Measurements from ENCODE around the gene NDFIP1.
"Not testable (repeated sequence)": the region's sequence is repeated elsewhere in the genome, so short reads cannot be mapped to it uniquely, and the experiment has no call there.

NDFIP1 gene, protein sequence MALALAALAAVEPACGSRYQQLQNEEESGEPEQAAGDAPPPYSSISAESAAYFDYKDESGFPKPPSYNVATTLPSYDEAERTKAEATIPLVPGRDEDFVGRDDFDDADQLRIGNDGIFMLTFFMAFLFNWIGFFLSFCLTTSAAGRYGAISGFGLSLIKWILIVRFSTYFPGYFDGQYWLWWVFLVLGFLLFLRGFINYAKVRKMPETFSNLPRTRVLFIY

DNA sequence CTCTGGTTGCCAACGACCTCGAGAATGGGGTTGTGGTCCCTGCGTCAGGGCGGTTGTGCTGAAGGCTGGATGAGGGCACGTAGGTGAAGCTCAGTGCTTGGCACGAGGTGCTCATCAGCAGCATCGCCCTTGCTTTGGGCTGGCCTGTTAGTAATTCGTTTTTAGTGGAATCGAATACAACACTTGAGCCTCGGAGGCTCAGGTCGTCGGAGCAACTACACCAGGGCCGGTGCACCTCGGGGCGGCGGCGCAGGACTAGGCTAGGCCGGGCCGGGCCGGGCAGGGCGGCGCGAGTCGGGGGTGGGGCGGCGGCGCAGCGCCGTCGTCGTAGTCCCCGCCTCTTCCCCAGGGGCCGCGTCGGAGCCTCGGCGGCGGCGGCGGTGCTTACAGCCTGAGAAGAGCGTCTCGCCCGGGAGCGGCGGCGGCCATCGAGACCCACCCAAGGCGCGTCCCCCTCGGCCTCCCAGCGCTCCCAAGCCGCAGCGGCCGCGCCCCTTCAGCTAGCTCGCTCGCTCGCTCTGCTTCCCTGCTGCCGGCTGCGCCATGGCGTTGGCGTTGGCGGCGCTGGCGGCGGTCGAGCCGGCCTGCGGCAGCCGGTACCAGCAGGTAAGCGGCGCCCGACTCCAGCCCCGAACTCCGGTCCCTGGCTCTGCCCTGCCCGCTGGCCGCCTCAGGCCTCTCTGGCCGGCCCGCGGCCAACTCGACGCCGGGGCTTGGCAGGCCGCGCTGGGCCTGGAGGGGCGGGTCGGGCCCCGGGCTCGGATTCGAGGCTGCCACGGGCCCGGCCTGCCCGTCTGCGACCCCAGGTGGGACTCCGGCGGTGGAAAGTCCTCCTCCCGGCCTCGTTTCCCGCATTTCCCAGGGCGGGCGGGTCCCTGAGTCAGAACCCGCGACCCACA, at the start of gene NDFIP1:
NDFIP1 (plus strand) TSS at position 348 of the 899 bp plus-strand sequence; CDS start at position 544, 196 bp downstream.
- no peak for DNase-seq (ENCODE audit: low read depth)

DNA sequence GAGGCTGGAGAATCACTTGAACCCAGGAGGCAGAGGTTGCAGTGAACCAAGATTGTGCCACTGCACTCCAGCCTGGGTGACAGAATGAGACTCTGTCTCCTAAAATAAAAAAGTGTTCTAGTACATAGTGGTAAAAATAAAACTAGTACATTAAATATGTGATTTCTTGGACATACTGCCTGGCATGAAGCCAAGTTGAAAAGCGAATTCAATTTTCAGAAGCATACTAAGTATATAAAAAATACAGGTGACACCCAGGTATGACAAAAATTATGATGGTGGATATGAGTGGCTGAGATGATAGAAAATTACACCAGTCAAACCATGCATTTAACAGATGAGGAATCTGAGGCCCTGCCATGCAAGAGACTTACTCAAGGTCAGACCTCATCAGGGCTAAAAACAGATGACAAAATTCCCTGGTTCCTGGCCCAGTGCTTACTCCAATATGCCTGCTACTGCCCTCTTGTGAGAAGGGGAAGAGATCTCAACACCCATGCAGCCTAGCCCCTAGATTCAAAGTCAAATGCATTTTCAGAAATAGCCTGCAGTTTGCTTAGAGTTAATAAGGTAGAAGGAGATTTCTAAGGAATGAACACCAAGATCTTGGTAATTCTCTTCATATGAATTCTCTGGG, 49.2 kb upstream of the NDFIP1 start:
- peak; percentile 46 for DNase-seq (ENCODE audit: low read depth)

DNA sequence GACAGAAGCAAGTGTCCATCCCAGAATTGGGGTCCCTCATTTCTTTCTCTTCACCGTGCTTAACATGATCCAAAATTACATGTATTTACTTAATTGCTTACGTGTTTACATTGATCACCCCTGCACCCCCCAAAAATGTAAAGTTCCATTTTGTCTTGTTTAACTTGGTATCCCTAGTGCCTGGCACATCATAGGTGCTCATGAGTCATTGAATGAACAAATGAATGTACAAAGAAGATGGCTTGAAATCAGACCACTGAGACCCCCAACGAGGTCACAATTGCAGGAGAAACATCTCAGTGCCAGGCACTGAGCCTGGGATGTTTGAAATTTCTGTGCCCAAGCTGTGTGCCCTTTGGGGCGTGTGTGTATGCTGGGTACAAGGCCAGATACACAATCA, 45.2 kb upstream of the NDFIP1 start:
- no peak for DNase-seq (ENCODE audit: low read depth)

DNA sequence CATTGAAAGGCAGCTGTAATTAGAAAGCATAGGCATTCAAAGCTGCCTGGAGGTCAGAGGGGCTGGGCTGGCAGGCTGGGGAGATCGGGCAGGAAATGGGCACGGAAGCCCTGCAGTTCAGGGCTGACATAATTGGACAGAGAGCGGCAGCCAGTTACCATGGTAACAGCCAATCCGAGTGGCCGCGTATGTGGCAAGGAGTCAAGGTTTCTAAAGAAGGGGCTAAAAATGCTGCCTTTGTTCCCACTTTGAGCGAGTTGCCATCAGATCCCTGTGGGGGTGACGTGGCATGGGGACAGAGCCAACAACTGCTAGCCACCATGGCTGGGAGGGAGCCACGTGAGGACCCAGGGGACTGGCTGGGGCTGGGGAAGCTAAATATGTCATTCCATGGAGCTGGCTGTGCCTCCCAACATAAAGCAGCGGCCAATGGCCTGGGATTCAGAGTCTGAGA, 44.7 kb upstream of the NDFIP1 start:
- DNase-seq (ENCODE audit: low read depth) = peak; percentile 17

DNA sequence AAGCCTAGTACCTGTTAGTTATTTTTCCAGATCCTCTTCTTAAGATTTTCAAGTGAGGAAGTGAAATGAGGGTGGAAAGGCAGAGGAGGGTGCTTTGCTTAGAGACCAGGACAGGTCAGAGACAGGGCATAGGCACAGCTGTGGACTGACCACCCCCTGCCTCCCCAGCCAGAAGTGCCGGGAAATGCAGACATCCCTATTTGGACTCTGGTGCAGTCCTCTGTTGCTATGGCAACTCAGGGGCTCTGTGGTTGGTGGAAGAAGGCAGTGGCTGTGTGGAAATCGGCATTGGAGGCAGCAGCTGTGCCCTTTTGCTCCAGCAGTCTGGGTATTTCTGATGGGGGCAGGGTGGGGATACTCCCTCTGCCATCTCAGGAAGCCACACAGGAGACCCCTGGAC, 43.3 kb upstream of the NDFIP1 start:
- no peak for DNase-seq (ENCODE audit: low read depth)

DNA sequence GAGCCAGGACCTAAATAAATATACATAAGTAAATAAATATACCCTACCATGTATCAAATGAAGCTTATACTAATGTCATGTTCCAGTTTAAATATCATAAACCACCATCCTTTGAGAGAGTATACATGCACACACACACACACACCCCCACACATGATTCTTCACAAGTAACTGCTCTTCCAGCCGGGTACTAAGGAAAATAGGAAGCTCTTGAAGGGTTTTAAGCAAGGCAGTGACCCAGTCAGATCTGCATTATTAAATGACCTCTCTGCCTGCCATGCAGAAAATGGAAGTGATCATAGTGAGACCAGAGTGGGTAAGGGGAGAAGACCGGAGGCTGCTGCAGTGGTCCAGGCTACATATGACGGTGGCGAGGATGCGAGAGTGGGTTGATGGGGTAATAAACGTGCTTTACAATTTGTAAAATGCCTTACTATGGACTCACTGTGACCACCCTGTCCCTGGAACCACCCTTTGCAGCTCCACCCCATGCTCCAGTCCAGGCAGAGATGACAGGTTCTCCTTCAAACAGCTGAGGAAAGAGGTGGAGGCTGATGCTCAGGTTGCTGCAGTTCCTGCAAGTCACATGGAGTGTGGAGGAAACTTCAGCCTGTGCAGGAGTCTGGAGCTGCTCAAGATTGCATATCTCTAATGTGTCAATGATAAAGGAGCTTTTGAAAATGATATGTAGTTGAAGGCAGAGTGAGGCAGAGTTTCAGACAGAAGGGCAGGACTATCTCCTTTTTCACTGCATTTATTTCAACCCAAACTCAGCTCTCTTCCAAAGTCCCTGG, 38.8 kb upstream of the NDFIP1 start:
- no peak for DNase-seq (ENCODE audit: low read depth)

DNA sequence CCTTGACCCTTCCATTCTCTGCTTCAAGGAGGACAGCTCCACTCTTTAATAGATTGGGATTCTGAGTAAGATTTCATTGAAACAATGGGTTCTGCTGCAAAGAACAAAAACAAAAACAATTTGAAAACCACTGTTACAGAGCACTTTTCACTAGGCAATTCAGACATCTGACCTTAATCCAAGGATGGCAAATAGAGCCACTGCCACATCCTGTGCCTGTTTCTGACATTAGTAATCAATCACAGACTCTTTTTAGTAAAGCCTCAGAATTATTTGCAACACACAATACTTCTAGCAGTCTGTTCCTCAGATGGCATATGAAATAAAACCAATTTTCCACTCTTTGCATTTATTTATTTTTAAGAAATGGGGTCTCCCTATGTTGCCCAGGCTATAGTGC, 37.8 kb upstream of the NDFIP1 start:
- DNase-seq (ENCODE audit: low read depth) = no peak

DNA sequence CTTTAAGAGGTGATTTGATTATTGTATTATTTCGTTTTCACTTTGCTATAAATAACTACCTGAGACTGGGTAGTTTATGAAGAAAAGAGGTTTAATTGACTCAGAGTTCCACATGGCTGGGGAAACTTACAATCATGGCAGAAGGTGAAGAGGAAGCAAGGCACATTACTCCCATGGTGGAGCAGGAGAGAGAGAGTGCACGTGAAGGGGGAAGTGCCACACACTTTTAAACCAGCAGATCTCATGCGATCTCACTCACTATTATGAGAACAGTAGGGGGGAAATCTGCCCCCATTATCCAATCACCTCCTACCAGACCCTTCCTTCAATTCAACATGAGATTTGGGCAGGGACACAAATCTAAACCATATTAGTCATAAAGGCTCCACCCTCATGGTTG, 36.1 kb upstream of the NDFIP1 start:
- no peak for DNase-seq (ENCODE audit: low read depth)

DNA sequence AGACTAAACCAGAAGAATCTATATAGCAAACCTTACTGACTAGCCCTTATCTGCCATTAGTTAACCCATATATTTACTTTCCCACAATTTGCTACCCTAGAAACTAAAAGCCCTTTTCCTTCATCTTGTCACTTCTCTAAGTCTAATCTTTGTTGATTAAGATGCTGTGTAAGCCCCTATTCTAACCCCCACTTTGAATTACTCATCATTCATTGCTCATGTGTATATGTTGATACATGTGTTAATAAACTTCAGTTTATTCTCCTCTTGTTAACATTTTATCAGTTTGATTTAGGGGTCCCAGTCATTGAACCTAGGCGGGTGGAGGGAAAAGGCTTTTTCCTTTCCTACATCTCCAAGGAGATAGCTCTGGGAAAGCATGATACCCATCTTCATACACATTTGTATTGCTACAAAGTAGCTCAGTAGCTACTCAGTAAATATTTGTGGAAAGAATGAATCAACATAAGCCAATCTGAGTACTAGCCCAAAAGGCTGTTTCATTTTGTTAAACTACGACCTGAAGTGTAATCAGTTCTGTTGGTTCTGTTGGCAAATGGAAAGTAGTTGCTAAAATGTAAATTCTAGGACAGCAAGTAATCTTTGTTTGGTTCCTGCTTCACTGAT, 35.1 kb upstream of the NDFIP1 start:
- no peak for DNase-seq (ENCODE audit: low read depth)

DNA sequence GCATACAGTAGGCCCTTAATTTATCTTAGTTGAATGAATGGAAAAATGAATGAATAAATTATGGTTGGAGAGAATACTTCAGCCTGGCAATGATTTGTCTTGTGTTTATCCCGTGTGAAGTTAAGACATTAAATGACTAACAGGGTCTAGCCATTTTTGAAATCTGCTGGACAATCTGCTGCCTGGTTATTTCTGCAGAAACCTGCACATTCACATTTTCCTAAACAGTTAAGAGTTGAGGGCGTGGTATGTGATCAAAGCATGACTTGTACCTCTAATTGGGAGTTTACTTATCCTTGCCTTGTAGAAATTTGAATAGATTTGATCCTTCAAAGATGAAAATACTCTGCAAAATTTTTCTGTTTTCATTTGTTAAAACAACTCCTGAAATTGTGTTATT, 34.6 kb upstream of the NDFIP1 start:
- no peak for DNase-seq (ENCODE audit: low read depth)

DNA sequence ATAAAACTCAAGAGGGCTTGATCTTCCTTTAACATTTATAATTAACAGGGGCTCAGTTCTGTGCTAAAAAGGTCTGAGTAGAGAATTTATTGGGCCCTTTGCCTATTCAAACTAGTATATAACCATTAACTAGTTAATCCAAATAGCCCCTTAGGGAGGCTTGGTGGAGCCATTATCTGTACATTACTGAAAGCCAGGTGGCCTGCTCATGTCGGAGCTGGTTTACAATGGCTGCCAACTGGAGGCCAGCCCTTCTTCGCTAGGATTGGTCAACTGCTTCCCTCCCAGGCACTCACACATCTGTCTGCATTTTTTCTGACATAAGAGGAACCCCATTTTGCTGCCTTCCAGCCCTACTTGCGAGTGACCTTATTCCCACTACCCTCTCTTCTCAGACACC, 30.4 kb upstream of the NDFIP1 start:
- DNase-seq (ENCODE audit: low read depth) = no peak

DNA sequence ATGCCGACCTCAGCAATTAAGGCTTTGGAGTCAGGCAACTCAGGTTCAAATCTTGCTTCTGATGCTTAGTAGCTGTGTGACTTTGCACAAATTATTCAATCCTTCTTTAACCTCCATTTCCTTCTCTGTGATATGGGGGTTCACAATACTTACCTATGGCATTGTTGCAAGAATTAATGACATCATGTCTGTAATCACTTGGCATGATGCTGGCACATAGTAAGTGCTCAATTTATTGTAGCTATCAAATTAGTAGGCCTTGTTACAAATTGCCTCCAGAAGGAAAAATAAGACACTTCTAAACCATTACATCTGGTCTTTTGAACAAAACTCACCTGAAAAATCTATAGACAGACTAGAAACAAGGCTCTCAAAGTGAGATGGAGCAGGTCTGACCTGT, 29.9 kb upstream of the NDFIP1 start:
- no peak for DNase-seq (ENCODE audit: low read depth)

DNA sequence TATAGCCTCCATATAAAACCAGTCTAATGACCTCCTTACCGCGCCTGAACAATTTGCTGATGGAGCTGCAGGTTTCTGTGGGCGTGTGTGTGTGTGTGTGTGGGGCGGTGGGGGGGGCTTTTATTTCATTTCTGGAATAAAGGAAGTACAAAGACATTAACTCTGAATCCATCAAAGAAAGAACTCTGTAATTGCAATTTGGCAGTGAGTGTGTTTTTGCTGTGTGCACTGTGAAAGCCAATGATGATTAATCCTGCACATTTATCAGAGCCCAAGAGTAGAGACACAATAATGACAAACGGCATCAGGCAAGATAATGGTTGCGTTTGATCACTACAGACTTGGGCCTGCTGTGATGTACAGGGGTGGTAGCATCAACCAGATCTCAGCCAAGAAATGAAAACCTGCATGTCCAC, 29.3 kb upstream of the NDFIP1 start:
- no peak for DNase-seq (ENCODE audit: low read depth)

DNA sequence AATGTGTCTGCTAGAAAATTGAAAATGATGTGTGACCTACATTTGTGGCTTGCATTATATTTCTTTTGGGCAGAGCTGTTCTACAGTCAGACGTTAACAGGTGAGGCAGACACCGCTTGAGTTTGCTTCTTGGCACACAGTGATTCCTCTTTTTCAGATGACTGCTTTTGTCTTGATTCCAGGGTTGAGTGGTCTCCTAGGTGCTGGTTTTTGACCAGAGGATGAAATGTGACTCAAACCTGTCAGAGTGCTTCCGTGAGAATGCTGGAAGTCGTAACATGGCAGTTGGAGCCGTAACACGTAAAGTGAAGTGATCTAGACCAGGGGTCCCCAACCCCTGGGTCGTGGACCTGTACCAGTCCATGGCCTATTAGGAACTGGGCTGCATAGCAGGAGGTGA, 28.3 kb upstream of the NDFIP1 start:
- no peak for DNase-seq (ENCODE audit: low read depth)

DNA sequence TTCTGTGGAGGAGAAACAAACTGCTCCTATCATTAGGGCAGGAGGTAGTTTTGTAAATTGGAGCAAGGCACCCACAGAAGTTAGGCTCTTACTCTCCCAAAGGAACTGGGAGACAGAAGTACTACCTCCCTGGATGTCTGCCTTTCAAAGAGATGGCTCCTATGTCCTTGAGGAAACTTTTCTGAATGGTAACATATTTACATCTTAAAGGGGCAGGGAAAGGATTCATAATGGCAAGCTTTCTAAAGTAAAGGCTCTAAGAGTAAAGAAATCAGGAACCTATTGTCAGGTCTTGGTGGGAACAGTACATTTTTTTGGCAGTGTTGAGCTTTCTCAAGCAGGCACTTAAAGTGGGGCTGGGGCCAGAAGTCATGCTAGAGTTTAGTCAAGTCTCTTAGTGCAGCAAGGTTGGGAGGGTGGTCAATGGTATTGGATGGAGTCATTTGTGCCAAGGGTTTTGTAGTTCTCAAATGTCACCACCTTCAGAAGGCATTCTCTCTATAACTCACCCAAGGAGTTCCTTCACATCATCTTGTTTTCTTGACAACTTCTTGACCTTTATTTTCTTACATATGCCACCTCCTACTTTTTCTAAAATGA, 26.3 kb upstream of the NDFIP1 start:
- DNase-seq (ENCODE audit: low read depth) = no peak

DNA sequence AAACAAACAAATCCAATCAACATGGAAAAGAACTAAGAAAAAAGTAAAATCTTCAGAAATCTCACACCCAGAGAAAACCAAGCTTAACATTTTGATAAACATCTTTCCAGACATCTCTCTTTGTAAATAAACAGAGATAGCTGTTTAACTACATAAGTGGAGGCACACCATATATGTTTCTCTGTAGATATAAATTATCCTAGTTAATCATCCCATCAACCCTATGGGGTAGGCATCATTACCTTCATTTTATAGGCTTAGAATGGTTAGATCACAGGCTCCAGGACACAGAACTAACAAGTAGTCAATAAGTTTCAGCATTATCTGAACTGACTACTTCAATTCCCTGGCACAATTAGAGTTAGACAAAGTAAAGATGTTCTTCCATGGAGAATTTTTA, 22.4 kb upstream of the NDFIP1 start:
- DNase-seq (ENCODE audit: low read depth) = no peak

DNA sequence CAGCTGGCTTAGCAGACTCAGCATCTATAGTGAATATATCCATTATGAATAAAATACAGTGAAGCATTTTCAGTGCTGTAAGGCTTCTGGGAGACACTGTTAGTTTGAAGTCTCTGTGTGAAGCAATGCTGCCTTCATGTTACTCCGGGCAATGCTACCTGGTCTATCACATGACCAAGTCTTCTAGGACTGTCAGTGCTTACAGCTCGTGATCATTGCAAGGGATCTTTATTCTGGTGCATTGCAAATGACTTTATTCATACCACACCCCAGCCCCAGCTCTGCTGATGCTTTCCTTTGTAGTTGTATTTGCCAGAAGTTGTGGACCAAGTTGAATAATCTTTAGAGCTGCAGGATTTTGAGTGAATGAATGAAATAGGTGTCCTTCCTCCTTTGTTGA, 21.9 kb upstream of the NDFIP1 start:
- DNase-seq (ENCODE audit: low read depth) = no peak

DNA sequence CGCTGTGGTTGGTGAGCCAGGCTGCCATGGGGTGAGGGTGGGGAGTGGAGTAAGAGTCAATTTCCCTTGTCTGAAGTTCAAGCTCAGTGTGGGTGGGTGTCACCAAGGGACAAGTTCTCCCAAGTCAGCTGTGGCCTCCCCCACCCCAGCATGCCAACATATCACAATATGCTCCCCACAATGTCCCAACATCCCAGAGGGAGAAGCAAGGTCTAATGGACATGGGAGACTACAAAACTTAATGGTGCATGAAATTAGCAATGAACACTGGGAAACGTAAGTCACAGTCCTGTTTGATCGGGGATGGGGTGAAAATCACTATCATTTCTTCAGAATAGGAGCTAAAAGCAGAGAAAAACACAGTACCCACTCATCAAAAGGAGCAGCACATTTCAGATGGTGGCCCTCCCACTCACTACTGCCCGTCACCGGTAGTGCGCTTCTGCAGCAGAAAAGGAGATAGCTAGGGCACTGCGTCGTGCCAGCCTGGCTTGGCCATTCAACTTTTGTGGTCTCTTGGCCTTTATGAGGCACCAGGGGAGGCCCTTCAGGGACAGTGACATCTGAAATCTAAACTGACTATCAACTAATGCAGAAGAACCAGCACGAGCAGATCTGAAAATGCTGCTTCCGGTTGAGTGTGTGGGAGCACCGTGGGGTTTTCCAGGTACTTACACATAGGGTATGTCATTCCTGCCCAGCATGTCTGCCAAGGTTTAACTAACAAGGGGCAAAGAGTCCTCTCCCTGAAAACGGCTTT, 20.5 kb upstream of the NDFIP1 start:
- DNase-seq (ENCODE audit: low read depth) = no peak

DNA sequence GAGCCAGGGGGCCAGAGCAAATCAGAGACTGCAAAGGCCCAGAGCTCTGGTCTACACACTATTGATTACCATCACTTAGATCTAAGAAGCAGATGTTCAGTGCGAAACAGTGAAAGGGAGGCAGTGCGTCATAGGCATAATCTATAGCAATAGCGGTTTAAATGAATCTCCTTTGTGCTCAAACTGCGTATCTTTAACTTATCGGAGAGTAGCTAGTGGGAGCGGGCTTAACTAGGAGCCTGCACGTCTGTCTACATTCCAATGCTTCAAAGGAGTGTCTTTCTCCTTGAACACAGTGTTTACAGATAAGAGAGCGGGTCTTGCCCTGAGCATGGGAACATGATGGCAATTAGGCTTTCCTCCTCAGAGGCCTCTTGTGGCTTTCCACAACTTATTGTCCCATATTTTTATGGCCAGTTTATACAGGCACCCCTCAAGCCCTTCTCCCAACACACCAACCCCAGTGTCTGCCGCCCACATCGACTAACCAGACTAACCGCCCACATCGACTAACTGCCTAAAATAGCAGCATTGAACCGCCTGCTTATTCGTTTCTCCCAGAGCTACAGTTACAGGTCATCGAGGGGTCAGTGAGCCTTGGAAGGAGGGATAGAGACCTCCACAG, 19.6 kb upstream of the NDFIP1 start:
- not testable (repeated sequence) for DNase-seq (ENCODE audit: low read depth)

DNA sequence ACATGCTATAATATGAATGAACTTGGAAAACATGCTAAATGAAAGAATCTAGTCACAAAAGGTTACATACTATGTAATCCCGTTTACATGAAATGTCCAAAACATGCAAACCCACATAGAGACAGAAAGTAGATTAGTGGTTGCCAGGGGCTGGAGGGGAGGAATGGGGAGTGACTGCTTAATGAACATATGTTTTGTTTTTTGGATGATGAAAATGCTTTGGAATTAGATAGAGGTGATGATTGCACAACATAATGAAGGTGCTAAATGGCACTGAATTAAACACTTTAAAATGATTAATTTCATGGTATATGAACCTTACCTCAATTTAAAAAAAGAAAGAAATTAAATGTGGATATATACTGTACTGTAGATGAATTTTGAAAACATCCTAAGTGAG, 17.6 kb upstream of the NDFIP1 start:
- no peak for DNase-seq (ENCODE audit: low read depth)
